Right lobe of liver (tissue), 4 donors: ENCODE data around the gene DIAPH1.

Experiments used
- POLR2A ChIP-seq: fragments of 450-650 bp; IDR thresholded peaks from one replicate; pipeline ENCODE4 v1.6.1; 2017; ENCODE audit warnings: antibody characterized with exemption, mild to moderate bottlenecking
- TF ChIP-seq, protein P1 (sequence below), 4 donors: fragments of 200-600 bp in 3 of 4; fragments of 450-650 bp in 1 of 4; IDR thresholded peaks; one replicate each; pipeline versions ENCODE4 v1.5.1 to v1.8.0; 2016 to 2022; ENCODE audit warnings: antibody characterized with exemption in 4 of 4, mild to moderate bottlenecking in 2 of 4
- donor health status: DM: no; HTN: no; CAD: no.
- donor health status: DM: no; HTN: no; CAD: no.
- donor health status: DM: no; HTN: yes; CAD: no.

GRCh38 chr5:141486091-141486490 lies 132.7 kb downstream of the DIAPH1 start:
- TF ChIP-seq, protein P1, sequence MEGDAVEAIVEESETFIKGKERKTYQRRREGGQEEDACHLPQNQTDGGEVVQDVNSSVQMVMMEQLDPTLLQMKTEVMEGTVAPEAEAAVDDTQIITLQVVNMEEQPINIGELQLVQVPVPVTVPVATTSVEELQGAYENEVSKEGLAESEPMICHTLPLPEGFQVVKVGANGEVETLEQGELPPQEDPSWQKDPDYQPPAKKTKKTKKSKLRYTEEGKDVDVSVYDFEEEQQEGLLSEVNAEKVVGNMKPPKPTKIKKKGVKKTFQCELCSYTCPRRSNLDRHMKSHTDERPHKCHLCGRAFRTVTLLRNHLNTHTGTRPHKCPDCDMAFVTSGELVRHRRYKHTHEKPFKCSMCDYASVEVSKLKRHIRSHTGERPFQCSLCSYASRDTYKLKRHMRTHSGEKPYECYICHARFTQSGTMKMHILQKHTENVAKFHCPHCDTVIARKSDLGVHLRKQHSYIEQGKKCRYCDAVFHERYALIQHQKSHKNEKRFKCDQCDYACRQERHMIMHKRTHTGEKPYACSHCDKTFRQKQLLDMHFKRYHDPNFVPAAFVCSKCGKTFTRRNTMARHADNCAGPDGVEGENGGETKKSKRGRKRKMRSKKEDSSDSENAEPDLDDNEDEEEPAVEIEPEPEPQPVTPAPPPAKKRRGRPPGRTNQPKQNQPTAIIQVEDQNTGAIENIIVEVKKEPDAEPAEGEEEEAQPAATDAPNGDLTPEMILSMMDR (IDR thresholded peaks at IDR 0.05) = no peak
- no peak for TF ChIP-seq POLR2A
